ENCODE results near the gene TPCN1.
A peak's percentile ranks its signal among the peaks of the same experiment; 100 is the strongest.

Gene TPCN1

DNA sequence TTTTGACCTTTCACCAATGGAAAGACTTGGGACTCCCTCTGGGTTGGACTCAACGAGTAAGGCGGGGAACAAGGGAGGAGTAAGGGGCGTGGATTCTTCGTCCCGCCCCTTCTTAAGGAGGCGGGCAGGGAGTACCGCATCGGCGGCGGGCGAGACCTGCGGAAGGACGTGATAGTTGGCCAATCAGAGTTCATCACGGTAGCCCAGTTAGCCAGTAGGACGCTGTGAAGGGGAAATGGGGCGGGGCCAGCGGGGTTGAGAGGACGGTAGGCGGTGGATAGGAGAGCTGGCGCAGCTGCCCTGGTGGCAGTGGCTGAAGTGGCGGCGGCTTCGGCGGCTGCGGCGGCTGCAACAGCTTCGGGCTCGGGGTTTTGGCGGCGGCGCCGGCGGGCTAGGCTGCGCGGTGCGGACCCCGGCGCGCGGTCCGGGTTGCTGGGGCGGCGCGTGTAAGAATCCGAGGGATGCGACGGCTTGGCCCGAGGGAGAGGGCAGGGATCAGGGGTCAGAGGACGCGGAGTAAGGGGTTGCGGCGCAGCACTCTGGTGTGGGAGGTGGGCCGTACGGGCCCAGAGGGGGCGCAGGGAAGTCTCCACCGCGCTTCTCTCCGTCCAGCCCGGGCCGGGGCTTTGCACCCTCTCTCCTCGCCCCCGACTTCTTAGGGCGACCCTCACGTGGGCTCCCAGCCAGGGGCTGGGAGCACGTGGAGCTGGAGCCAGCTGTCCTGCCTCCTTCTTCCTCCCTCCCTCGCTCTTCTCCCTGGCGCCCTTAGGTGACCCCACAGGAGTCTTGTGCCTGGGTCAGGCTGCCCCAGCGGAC, at the start of gene TPCN1:
TSS of gene TPCN1 (plus strand) at position 284 of the 816 bp plus-strand sequence. CDS start 5,389 bp downstream, outside the sequence.
- peak; percentile 100 for DNase-seq (ENCODE audit: low read depth)
- TF ChIP-seq CTCF (IDR thresholded peaks at IDR 0.05; ENCODE audit: low read depth, low read length, missing control alignments): no peak
- H3K4me3 ChIP-seq (ENCODE audit: low read depth, low read length): peak within 1 kb of the TSS; percentile 97

DNA sequence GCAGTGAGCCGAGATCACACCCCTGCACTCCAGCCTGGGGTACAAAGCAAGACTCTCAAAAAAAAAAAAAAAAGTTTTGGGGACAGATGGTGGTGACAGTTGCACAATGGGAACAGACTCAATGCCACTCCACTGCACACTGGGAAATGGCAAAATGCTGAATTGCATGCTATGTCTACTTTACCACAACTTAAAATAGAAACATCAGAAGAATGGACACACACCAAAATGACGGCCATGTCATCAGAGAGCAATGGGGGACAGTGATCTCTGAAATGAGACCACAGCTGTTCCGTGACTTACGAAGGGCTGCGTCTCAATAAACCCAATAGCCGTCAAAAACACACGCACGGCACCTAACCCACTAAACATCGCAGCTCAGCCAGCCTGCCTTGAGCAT, 49.7 kb upstream of the TPCN1 start:
- TF ChIP-seq CTCF (IDR thresholded peaks at IDR 0.05; ENCODE audit: low read depth, low read length, missing control alignments): no peak
- no peak overlapping the region for H3K4me3 ChIP-seq (ENCODE audit: low read depth, low read length)
- no peak for DNase-seq (ENCODE audit: low read depth)

GRCh38 chr12:113172185-113172584, 49.1 kb upstream of the TPCN1 start:
- no peak overlapping the region for H3K4me3 ChIP-seq (ENCODE audit: low read depth, low read length)
- TF ChIP-seq CTCF (IDR thresholded peaks at IDR 0.05; ENCODE audit: low read depth, low read length, missing control alignments): no peak
- no peak for DNase-seq (ENCODE audit: low read depth)

- no peak for DNase-seq (ENCODE audit: low read depth)
- no peak overlapping the region for H3K4me3 ChIP-seq (ENCODE audit: low read depth, low read length)
- TF ChIP-seq CTCF (IDR thresholded peaks at IDR 0.05; ENCODE audit: low read depth, low read length, missing control alignments): no peak
These were observed 48.1 kb upstream of the TPCN1 start for GRCh38 chr12:113173081-113173698.

DNA sequence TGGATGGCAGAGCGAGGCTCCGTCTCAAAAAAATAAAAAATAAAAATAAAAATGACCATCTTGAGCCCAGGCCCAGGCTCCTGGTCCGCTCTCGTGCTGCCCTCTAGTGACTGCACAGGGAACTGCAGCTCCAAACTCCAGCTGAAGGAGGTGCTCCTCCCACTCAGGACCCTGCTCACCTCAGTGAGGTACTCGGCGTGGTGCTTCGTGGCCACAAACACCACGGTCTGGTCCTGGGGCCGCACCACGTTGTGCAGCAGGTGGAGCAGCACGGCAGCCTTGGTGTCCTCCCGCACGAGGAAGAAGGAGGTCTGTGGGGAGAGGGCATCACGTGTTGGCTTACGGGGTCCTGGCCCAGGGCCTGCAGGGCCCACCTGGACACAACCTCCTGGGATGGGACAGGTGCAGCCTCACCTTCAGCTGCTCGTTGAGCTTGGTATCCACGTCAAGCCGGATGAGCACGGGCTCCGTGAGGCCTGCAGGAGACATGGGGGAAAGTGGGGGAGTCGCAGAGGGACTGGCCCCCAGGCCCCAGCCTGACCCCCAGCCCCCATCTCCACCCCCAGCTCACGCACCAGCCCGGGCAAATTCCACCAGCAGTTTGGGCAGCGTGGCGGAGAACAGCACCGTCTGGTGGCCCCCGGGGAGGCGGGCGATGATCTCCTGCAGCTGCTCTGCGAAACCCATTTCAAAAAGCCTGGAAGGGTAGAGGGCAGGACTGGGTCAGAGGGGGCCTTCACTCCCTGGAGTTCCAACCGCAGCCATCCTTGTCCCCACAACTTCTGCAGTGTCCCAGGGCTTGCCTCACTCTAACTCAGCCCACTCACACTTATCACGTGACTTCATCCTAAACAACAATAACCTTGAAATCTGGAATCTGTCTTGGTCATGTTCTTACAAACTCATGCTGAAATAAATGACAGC, 46.5 kb upstream of the TPCN1 start:
- no peak overlapping the region for H3K4me3 ChIP-seq (ENCODE audit: low read depth, low read length)
- peak; percentile 99 for TF ChIP-seq CTCF (IDR thresholded peaks at IDR 0.05; ENCODE audit: low read depth, low read length, missing control alignments)
- no peak for DNase-seq (ENCODE audit: low read depth)

GRCh38 chr12:113179023-113179422, 42.2 kb upstream of the TPCN1 start:
- no peak for TF ChIP-seq CTCF (IDR thresholded peaks at IDR 0.05; ENCODE audit: low read depth, low read length, missing control alignments)
- no peak overlapping the region for H3K4me3 ChIP-seq (ENCODE audit: low read depth, low read length)

More at GRCh38 chr12:113179023-113179422, 42.2 kb upstream of the TPCN1 start:
- DNase-seq (ENCODE audit: low read depth): no peak

Measured in GM12864 (cell line).